Duodenal mucosa (tissue), 2 donors: Measurements from ENCODE around the gene CCDC185.
"Not testable (repeated sequence)": the region's sequence is repeated elsewhere in the genome, so short reads cannot be mapped to it uniquely, and the experiment has no call there.

Experiments
- H3K27ac ChIP-seq: one replicate; pipeline ENCODE4 v1.7.0; 2013; ENCODE audit warnings: low read depth, low read length
- H3K27me3 ChIP-seq, 2 donors: one replicate each; pipeline ENCODE4 v1.7.0; 2013; ENCODE audit warnings: low read length in 2 of 2, control low read depth in 1 of 2; ENCODE audit not compliant: insufficient read depth in 2 of 2, control insufficient read depth in 1 of 2
- H3K36me3 ChIP-seq, 2 donors: one replicate each; pipeline ENCODE4 v1.7.0; 2013; ENCODE audit warnings: low read length in 2 of 2, control low read depth in 1 of 2; ENCODE audit not compliant: insufficient read depth in 2 of 2, control insufficient read depth in 1 of 2
- H3K4me1 ChIP-seq, 2 donors: one replicate each; pipeline ENCODE4 v1.7.0; 2013; ENCODE audit warnings: low read length in 2 of 2, control low read depth in 1 of 2; ENCODE audit not compliant: insufficient read depth in 2 of 2, control insufficient read depth in 1 of 2
- H3K4me3 ChIP-seq, 2 donors: one replicate each; pipeline ENCODE4 v1.7.0; 2013; ENCODE audit warnings: low read length in 2 of 2, low read depth in 1 of 2
- H3K9ac ChIP-seq, 2 donors: one replicate each; pipeline ENCODE4 v1.7.0; 2013; ENCODE audit warnings: low read length in 2 of 2, low read depth in 1 of 2
- H3K9me3 ChIP-seq, 2 donors: one replicate each; pipeline ENCODE4 v1.7.0; 2013; ENCODE audit warnings: low read length in 2 of 2, control low read depth in 1 of 2; ENCODE audit not compliant: control insufficient read depth in 1 of 2

Gene CCDC185

DNA sequence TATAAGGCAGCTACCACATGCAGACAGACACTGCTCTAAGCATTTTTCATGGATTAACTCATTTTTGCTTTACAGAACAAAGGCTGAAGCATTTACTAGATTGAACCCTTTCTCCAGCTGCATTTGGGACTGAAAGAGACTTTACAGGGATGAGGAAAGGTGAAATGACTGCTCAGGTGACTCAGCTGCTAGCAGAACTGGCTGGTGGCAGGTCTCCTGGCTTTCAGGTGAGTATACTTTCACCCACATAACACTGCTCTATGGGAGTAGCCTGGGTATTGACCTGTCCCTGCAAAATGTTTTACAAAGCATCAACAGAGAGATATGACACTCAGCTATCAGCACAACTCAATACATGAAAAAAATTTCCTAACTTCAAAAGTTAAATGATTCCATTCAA, 2.6 kb upstream of the CCDC185 start:
- H3K27me3 ChIP-seq, result peaks cover 17 to 23% of the 10 kb centered on the region in 2 donors
- H3K36me3 ChIP-seq, result no peaks in the 10 kb centered on the region

DNA sequence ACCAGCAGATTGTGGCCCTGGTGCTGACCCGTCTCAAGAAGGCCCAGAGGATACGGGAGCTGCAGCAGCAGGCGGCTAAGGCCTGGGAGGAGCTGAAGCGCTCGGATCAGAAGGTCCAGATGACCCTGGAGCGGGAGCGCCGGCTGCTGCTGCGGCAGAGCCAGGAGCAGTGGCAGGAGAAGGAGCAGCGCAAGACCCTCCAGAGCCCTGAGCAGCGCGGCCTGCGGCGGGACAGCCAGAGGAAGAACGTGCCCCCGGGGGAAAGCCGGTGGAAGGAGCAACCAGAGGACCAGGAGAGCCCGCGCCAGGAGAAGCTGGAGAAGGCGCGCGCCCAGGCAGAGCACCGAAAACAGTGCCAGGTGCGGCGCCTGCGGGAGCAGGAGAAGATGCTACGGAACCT, 1.0 kb downstream of the CCDC185 start:
- Histone ChIP-seq H3K4me3 (no peak overlapping the region), H3K36me3 (no peaks in the 10 kb centered on the region), H3K27me3 (peaks cover 14 to 23% of the 10 kb centered on the region in 2 donors), H3K4me1 (peaks cover 0 to 4% of the 10 kb centered on the region in 2 donors), H3K9ac (no peak overlapping the region), H3K9me3 (no peaks in the 10 kb centered on the region), H3K27ac (no peak overlapping the region)

More for the DNA sequence above, 2.6 kb upstream of the CCDC185 start:
- Histone ChIP-seq H3K4me1 (peaks cover 0 to 4% of the 10 kb centered on the region in 2 donors), H3K9me3 (no peaks in the 10 kb centered on the region), H3K9ac (no peak overlapping the region), H3K27ac (no peak overlapping the region), H3K4me3 (no peak overlapping the region)

GRCh38 chr1:223394706-223395105, 1.5 kb downstream of the CCDC185 start:
- H3K9ac ChIP-seq, result no peak overlapping the region
- no peak overlapping the region for H3K27ac ChIP-seq
- peaks cover 14 to 23% of the 10 kb centered on the region in 2 donors for H3K27me3 ChIP-seq

GRCh38 chr1:223399393-223399792, 6.2 kb downstream of the CCDC185 start:
- not testable (repeated sequence) for H3K9me3 ChIP-seq, H3K9ac ChIP-seq, H3K36me3 ChIP-seq, H3K27ac ChIP-seq, H3K27me3 ChIP-seq, H3K4me1 ChIP-seq, H3K4me3 ChIP-seq

More at GRCh38 chr1:223394706-223395105, 1.5 kb downstream of the CCDC185 start:
- H3K4me3 ChIP-seq, result no peak overlapping the region
- no peaks in the 10 kb centered on the region for H3K9me3 ChIP-seq
- H3K4me1 ChIP-seq, result peaks cover 0 to 4% of the 10 kb centered on the region in 2 donors
- no peaks in the 10 kb centered on the region for H3K36me3 ChIP-seq

- Histone ChIP-seq H3K4me3 (no peak overlapping the region), H3K27ac (no peak overlapping the region), H3K9ac (no peak overlapping the region), H3K27me3 (peaks cover 0 to 4% of the 10 kb centered on the region in 2 donors), H3K9me3 (no peaks in the 10 kb centered on the region), H3K4me1 (no peaks in the 10 kb centered on the region), H3K36me3 (no peaks in the 10 kb centered on the region)
Observed at GRCh38 chr1:223401873-223402789, 8.9 kb downstream of the CCDC185 start.

- Histone ChIP-seq H3K9me3 (no peaks in the 10 kb centered on the region), H3K9ac (no peak overlapping the region), H3K4me1 (no peaks in the 10 kb centered on the region), H3K27ac (no peak overlapping the region), H3K4me3 (no peak overlapping the region), H3K36me3 (no peaks in the 10 kb centered on the region), H3K27me3 (peaks cover 0 to 4% of the 10 kb centered on the region in 2 donors)
Observed at GRCh38 chr1:223402790-223403142, 9.6 kb downstream of the CCDC185 start.

DNA sequence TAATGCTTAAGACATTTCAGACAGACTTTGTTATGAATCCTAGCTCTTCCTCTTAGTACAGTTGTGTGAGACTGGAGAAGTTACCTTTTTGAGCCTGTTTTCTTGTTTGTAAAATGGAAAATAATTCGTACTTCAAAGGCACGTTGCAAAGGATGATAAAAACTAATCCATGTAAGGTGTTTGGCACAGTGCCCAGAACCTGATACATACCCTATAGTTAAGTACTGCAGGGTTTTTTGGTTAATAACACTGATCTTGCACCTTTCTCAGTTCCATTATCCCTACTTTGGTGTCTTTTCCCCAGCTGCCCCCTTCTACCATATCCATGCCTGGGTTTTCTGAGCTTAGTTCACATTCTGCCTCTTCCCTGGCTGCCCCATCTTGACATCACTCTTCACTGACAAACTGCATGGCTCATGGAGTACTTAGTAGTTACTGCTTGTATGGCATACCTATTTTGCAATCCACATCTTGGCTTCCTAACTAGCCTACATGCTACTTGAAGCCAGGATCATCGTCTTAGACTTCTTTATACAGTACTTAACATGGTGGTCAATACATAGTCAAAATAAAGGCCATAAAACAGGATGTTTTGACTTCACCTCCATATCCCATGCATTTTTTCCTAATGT, 10.1 kb downstream of the CCDC185 start:
- Histone ChIP-seq H3K4me1 (no peaks in the 10 kb centered on the region), H3K36me3 (no peaks in the 10 kb centered on the region), H3K9me3 (no peaks in the 10 kb centered on the region), H3K27ac (no peak overlapping the region), H3K9ac (no peak overlapping the region), H3K27me3 (peaks cover 0 to 4% of the 10 kb centered on the region in 2 donors), H3K4me3 (no peak overlapping the region)

DNA sequence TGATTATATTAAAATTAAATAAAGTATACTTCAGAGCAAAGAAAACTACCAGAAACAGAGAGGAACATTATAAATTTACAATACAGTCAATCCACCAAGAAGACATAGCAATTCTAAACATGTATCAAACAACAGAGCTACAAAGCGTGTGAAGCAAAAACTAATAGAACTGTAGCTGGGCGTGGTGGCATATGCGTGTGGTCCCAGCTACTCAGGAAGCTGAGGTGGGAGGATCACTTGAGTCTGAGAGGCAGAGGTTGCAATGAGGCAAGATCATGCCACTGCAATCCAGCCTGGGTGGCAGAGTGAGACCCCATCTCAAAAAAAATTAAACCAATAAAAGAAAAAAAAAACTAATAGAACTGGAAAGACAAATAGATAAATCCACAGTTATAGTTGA, 12.3 kb downstream of the CCDC185 start:
- Histone ChIP-seq H3K9ac (no peak overlapping the region), H3K4me1 (no peaks in the 10 kb centered on the region), H3K4me3 (no peak overlapping the region), H3K27ac (no peak overlapping the region), H3K36me3 (no peaks in the 10 kb centered on the region), H3K9me3 (no peaks in the 10 kb centered on the region), H3K27me3 (peaks cover 0 to 4% of the 10 kb centered on the region in 2 donors)

DNA sequence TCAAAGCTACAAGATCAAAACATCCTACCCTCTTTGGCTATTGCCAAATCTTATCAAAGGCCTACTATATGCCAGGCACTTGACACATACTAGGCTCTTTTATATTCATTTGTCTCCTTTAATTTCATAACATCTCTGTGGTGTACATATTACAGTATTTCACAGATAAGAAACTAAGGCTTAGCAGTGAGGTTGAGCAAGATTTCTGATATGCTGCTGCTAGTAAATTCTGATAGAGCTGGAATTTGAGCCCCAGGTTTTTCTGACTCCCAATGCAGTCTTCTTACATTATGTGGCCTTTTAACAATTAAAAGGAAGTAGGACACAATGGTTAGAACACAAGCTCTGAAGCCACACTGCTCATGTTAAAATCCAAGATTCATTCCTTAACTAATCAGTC, 16.8 kb downstream of the CCDC185 start:
- H3K4me3 ChIP-seq, result no peak overlapping the region
- H3K27me3 ChIP-seq, result no peaks in the 10 kb centered on the region
- H3K27ac ChIP-seq, result no peak overlapping the region
- no peaks in the 10 kb centered on the region for H3K9me3 ChIP-seq
- H3K36me3 ChIP-seq, result no peaks in the 10 kb centered on the region
- no peaks in the 10 kb centered on the region for H3K4me1 ChIP-seq
- H3K9ac ChIP-seq, result no peak overlapping the region

- Histone ChIP-seq H3K4me1 (no peaks in the 10 kb centered on the region), H3K9ac (no peak overlapping the region), H3K27ac (no peak overlapping the region), H3K4me3 (no peak overlapping the region), H3K9me3 (no peaks in the 10 kb centered on the region), H3K36me3 (no peaks in the 10 kb centered on the region), H3K27me3 (no peaks in the 10 kb centered on the region)
Observed at GRCh38 chr1:223411309-223411708, 18.1 kb downstream of the CCDC185 start.
